K562 (cell line): ENCODE results near the gene ZNHIT2. TPM values are rescaled to one million over a fixed set of nuclear protein-coding genes. Genes with fewer than 3 reads are reported as not detected.

ENCODE experiments used
- DNMT1 ChIP-seq: fragments of 450-650 bp; IDR thresholded peaks from 2 replicates; pipeline ENCODE4 v1.6.1; 2016; ENCODE audit warnings: antibody characterized with exemption, mild to moderate bottlenecking
- ETV6 ChIP-seq, 3 experiments: fragments of 150-350 bp in 1 of 3; sonication (generic) in 1 of 3; formaldehyde crosslinking in 1 of 3; IDR thresholded peaks; 2 replicates each; pipeline versions ENCODE4 v1.6.1 to v1.8.0; 2014 to 2022; ENCODE audit warnings: borderline replicate concordance in 2 of 3, low read depth in 2 of 3, antibody characterized with exemption in 1 of 3, low read length in 1 of 3, mild to moderate bottlenecking in 1 of 3, missing genetic modification reagents in 1 of 3
- GTF2A2 ChIP-seq: IDR thresholded peaks from 2 replicates; pipeline ENCODE4 v1.6.1; 2016; ENCODE audit warnings: mild to moderate bottlenecking, missing genetic modification characterization, missing compliant biosample characterization
- GTF2E2 ChIP-seq: fragments of 200-800 bp; sonication (Bioruptor generic); IDR thresholded peaks from 2 replicates; pipeline ENCODE4 v1.6.1; 2016; ENCODE audit warnings: missing genetic modification characterization, missing compliant biosample characterization
- HNRNPUL1 ChIP-seq: fragments of 200-400 bp; formaldehyde crosslinking; IDR thresholded peaks from 2 replicates; pipeline ENCODE4 v1.6.1; 2017; ENCODE audit warnings: low read length
- NR1H2 ChIP-seq: sonication (generic); formaldehyde crosslinking; IDR thresholded peaks from 2 replicates; pipeline ENCODE4 v1.4.0; 2020; ENCODE audit warnings: mild to moderate bottlenecking, missing genetic modification reagents
- NR3C1 ChIP-seq: sonication (generic); formaldehyde crosslinking; IDR thresholded peaks from 2 replicates; pipeline ENCODE4 v1.8.1; 2022; ENCODE audit warnings: missing genetic modification reagents
- PRMT5 ChIP-seq: sonication (generic); formaldehyde crosslinking; IDR thresholded peaks from 2 replicates; pipeline ENCODE4 v1.5.0; 2020; ENCODE audit warnings: missing genetic modification reagents
- TFAM ChIP-seq: fragments of 250-450 bp; sonication (Bioruptor Pico); conservative IDR thresholded peaks from 2 replicates; pipeline ENCODE4 v1.5.0; 2021; ENCODE audit warnings: mild to moderate bottlenecking, moderate library complexity
- U2AF1 ChIP-seq: fragments of 200-400 bp; formaldehyde crosslinking; optimal IDR thresholded peaks from 2 replicates; pipeline ENCODE3; 2017; ENCODE audit warnings: mild to moderate bottlenecking, low read depth, low read length, moderate library complexity
- VEZF1 ChIP-seq: fragments of 200-800 bp; sonication (Bioruptor generic); IDR thresholded peaks from 2 replicates; pipeline ENCODE4 v1.6.1; 2017; ENCODE audit warnings: missing genetic modification characterization, missing compliant biosample characterization
- ZBTB26 ChIP-seq: fragments of 450-650 bp; formaldehyde crosslinking; IDR thresholded peaks from 2 replicates; pipeline ENCODE4 v1.4.0; 2022; ENCODE audit warnings: missing genetic modification characterization
- ZNF124 ChIP-seq: sonication (generic); formaldehyde crosslinking; IDR thresholded peaks from 2 replicates; pipeline ENCODE4 v1.8.1; 2022; ENCODE audit warnings: missing genetic modification reagents
- ZNF280B ChIP-seq: fragments of 250-450 bp; sonication (Bioruptor Pico); IDR thresholded peaks from 2 replicates; pipeline ENCODE4 v1.5.1; 2021; ENCODE audit warnings: mild to moderate bottlenecking
- ZNF695 ChIP-seq: fragments of 450-650 bp; formaldehyde crosslinking; IDR thresholded peaks from 2 replicates; pipeline ENCODE4 v1.4.0; 2020; ENCODE audit warnings: mild to moderate bottlenecking, moderate library complexity
- polyA plus RNA-seq, 8 experiments: library from polyadenylated mRNA; depleted of rRNA in 4 of 8; stranded (reverse) in 5 of 8; unstranded in 3 of 8; fragments of >200 nt; fragmentation: Nextera tagmentation in 2 of 8; fragmentation: Illumina TruSeq in 1 of 8; extraction: Ambion mirVana in 2 of 8; extraction: Trizol in 1 of 8; gene quantifications; 2 replicates each; pipeline versions ENCODE4 v1.2.1 to v1.2.3, GENCODE V29; 2011 to 2014; ENCODE audit warnings: inconsistent platforms in 1 of 8, missing spikeins in 1 of 8
- total RNA-seq, 7 experiments: library from RNA; depleted of rRNA in 6 of 7; stranded (reverse); fragments of >200 nt in 6 of 7; fragmentation: Illumina TruSeq in 2 of 7; extraction: Trizol in 2 of 7; gene quantifications; 2 replicates each; pipeline versions ENCODE4 v1.2.1 to v1.2.3, GENCODE V29; 2011 to 2021; ENCODE audit warnings: low replicate concordance in 1 of 7
- TF ChIP-seq, protein P1 (sequence below): fragments of 200-800 bp; sonication (Bioruptor generic); IDR thresholded peaks from 2 replicates; pipeline ENCODE4 v1.6.1; 2016; ENCODE audit warnings: missing genetic modification characterization, missing compliant biosample characterization

ZNHIT2 gene
- total and polyA plus RNA-seq, 9 of the 15 experiments (the other 6 are each of a cell fraction or from before 2014, with no cell fraction given): 0.08 to 39.0 (median 2.5) TPM

DNA sequence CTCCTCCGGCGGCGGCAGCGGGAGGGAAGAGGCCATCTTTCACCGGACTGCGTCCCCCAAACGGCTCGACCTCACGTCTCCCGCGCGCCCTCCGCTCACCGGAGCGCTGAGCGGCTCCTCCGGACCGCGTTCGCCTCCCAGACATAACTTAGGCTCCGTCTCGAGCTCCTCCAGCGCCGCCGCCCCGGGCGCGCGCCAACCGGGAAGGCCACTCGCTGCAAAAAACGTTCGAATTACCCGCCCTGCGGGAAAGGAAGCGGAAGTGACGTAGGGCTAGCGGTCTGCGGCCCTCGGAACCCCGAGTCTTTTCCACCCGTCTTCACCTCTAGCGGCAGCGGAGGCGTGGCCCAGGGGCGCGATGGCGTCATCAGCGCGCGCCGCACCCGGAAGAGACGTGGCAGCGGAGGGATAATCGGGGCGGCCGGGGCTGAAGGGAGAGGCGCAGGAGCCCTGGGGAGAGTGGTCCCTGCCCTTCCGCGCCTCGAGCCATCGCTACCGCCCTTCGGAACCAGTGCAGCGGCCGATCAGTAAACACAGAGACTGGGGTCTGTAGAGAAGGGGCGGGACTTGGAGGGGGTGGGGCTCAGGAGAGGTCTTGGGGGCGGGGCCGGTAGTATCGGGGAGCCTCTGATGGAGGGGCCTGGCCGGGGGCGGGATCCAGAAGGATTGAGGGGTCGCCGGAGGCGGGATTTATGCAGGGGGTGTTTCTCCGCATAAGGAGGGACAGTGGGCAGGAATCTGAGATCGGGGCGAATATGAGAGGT lies 33.5 kb downstream of the ZNHIT2 start, which contains the start of the genes CDCA5 and ZFPL1 (continued):
- TF ChIP-seq, protein P1, sequence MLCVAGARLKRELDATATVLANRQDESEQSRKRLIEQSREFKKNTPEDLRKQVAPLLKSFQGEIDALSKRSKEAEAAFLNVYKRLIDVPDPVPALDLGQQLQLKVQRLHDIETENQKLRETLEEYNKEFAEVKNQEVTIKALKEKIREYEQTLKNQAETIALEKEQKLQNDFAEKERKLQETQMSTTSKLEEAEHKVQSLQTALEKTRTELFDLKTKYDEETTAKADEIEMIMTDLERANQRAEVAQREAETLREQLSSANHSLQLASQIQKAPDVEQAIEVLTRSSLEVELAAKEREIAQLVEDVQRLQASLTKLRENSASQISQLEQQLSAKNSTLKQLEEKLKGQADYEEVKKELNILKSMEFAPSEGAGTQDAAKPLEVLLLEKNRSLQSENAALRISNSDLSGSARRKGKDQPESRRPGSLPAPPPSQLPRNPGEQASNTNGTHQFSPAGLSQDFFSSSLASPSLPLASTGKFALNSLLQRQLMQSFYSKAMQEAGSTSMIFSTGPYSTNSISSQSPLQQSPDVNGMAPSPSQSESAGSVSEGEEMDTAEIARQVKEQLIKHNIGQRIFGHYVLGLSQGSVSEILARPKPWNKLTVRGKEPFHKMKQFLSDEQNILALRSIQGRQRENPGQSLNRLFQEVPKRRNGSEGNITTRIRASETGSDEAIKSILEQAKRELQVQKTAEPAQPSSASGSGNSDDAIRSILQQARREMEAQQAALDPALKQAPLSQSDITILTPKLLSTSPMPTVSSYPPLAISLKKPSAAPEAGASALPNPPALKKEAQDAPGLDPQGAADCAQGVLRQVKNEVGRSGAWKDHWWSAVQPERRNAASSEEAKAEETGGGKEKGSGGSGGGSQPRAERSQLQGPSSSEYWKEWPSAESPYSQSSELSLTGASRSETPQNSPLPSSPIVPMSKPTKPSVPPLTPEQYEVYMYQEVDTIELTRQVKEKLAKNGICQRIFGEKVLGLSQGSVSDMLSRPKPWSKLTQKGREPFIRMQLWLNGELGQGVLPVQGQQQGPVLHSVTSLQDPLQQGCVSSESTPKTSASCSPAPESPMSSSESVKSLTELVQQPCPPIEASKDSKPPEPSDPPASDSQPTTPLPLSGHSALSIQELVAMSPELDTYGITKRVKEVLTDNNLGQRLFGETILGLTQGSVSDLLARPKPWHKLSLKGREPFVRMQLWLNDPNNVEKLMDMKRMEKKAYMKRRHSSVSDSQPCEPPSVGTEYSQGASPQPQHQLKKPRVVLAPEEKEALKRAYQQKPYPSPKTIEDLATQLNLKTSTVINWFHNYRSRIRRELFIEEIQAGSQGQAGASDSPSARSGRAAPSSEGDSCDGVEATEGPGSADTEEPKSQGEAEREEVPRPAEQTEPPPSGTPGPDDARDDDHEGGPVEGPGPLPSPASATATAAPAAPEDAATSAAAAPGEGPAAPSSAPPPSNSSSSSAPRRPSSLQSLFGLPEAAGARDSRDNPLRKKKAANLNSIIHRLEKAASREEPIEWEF: no peak
- TF ChIP-seq ZBTB26 (CRISPR knock-in tag) (peak; percentile 49; the same call in 1 of the 2 replicates), ZNF280B (CRISPR knock-in tag) (no peak), VEZF1 (CRISPR knock-in tag) (peak; percentile 77), TFAM (no peak), HNRNPUL1 (no peak), PRMT5 (CRISPR knock-in tag) (no peak), NR1H2 (CRISPR knock-in tag) (peak; percentile 96; the same call in 1 of the 2 replicates), DNMT1 (no peak), NR3C1 (CRISPR knock-in tag) (no peak), ZNF695 (CRISPR knock-in tag) (no peak), ZNF124 (CRISPR knock-in tag) (no peak), GTF2E2 (tag) (no peak), U2AF1 (no peak), GTF2A2 (tag) (no peak), ETV6 (IDR thresholded peaks at IDR 0.05; ENCODE audit: borderline replicate concordance in 1 of 2, low read depth in 2 of 2, low read length in 1 of 2) (peak in 1 of 2 experiments; percentile 29; a peak in 1 of 4 replicates), ETV6 (CRISPR knock-in tag; IDR thresholded peaks at IDR 0.05; ENCODE audit: borderline replicate concordance) (no peak)
